Endothelial cell of umbilical vein (primary cell): ENCODE results near the gene CCIN. TPM values are rescaled to one million over a fixed set of nuclear protein-coding genes. Genes with fewer than 3 reads are reported as not detected.

Experiments used
- BruUV-seq: library from RNA; stranded (reverse); fragments of 400-500 nt; replicated peaks from 2 replicates; lab custom pipeline; 2021; lab: Mats Ljungman, UMichigan
- CTCF ChIA-PET: fragments of 300-600, 350-600 bp; sonication (Branson Sonifier 250); formaldehyde crosslinking; loops from one replicate; lab custom pipeline; 2021; ENCODE audit warnings: antibody characterized with exemption, inconsistent platforms; lab: Charles Lee
- POLR2A ChIA-PET: fragments of 300-600, 350-600 bp; sonication (Branson Sonifier 250); formaldehyde crosslinking; loops from one replicate; lab custom pipeline; 2021; ENCODE audit warnings: antibody characterized with exemption, inconsistent platforms; lab: Charles Lee
- DNase-seq: peaks from one replicate; pipeline ENCODE4 v3.0.0-alpha.2; 2011; ENCODE audit warnings: low read depth, low spot score
- FAIRE-seq: peaks from 2 replicates; lab custom pipeline; 2011; peaks lifted over from hg19 to GRCh38; lab: Jason Lieb, UNC
- H2AFZ ChIP-seq: 2 replicates; pipeline ENCODE4 v1.6.0; 2012; ENCODE audit warnings: low read depth, low read length, control low read depth, inconsistent platforms
- H3K27ac ChIP-seq: 2 replicates; pipeline ENCODE4 v1.5.1; 2011; ENCODE audit warnings: low read depth, mild to moderate bottlenecking, control low read depth, low read length, moderate library complexity; ENCODE audit not compliant: insufficient read depth
- H3K27me3 ChIP-seq, 2 experiments: 2 replicates each; pipeline versions ENCODE4 v1.6.0 to v1.6.1; 2011; ENCODE audit warnings: low read length in 2 of 2, mixed read lengths in 1 of 2; ENCODE audit not compliant: control insufficient read depth in 2 of 2, insufficient read depth in 2 of 2
- H3K36me3 ChIP-seq, 2 experiments: 2 replicates in 1 of 2; 3 replicates in 1 of 2; pipeline ENCODE4 v1.5.1; 2011; ENCODE audit warnings: low read length in 2 of 2, mild to moderate bottlenecking in 1 of 2, moderate library complexity in 1 of 2; ENCODE audit not compliant: control insufficient read depth in 2 of 2, insufficient read depth in 2 of 2; ENCODE audit errors: extremely low read depth in 1 of 2
- H3K4me1 ChIP-seq: 3 replicates; pipeline ENCODE4 v1.5.1; 2011; ENCODE audit warnings: mild to moderate bottlenecking, low read length; ENCODE audit not compliant: control insufficient read depth, insufficient read depth; ENCODE audit errors: extremely low read depth
- H3K4me2 ChIP-seq: 2 replicates; pipeline ENCODE4 v1.6.1; 2011; ENCODE audit warnings: low read length, control low read depth, mixed read lengths; ENCODE audit not compliant: insufficient read depth
- H3K4me3 ChIP-seq, 3 experiments: fragments of 200-600 bp in 1 of 3; sonication (generic), shearing (Covaris generic) in 1 of 3; replicated peaks in 1 of 3; 2 replicates each; pipeline ENCODE4 v1.5.1; 2011 to 2016; ENCODE audit warnings: control low read depth in 3 of 3, low read length in 3 of 3, mild to moderate bottlenecking in 2 of 3, inconsistent platforms in 1 of 3, low read depth in 1 of 3, moderate library complexity in 1 of 3; ENCODE audit not compliant: insufficient read depth in 1 of 3
- H3K79me2 ChIP-seq: 2 replicates; pipeline ENCODE4 v1.6.0; 2012; ENCODE audit warnings: low read length, inconsistent platforms; ENCODE audit not compliant: control insufficient read depth, insufficient read depth
- H3K9ac ChIP-seq: replicated peaks from 2 replicates; pipeline ENCODE3; 2011; ENCODE audit warnings: low read length, control low read depth; ENCODE audit not compliant: insufficient read depth; ENCODE audit errors: extremely low read depth
- H3K9me1 ChIP-seq: replicated peaks from 3 replicates; pipeline ENCODE4 v1.6.0; 2011; ENCODE audit warnings: mild to moderate bottlenecking, low read length; ENCODE audit not compliant: control insufficient read depth, insufficient read depth; ENCODE audit errors: extremely low read depth
- H3K9me3 ChIP-seq: replicated peaks from 2 replicates; pipeline ENCODE4 v1.5.1; 2012; ENCODE audit warnings: low read length, inconsistent platforms; ENCODE audit not compliant: control insufficient read depth, insufficient read depth
- H4K20me1 ChIP-seq: replicated peaks from 2 replicates; pipeline ENCODE3; 2011; ENCODE audit warnings: mild to moderate bottlenecking, low read length; ENCODE audit not compliant: control insufficient read depth, insufficient read depth; ENCODE audit errors: extremely low read depth
- CTCF ChIP-seq, 2 donors: IDR thresholded peaks; 1 replicate in 1 of 2; 2 replicates in 1 of 2; pipeline ENCODE4 v1.5.1; 2011; ENCODE audit warnings: low read length in 2 of 2, mild to moderate bottlenecking in 2 of 2, moderate library complexity in 2 of 2, control low read depth in 1 of 2, inconsistent platforms in 1 of 2, low read depth in 1 of 2; ENCODE audit not compliant: insufficient read depth in 1 of 2; ENCODE audit errors: extremely low read depth in 1 of 2
- EZH2 ChIP-seq: IDR thresholded peaks from 2 replicates; pipeline ENCODE4 v1.6.1; 2012; ENCODE audit warnings: borderline replicate concordance, low read depth, mild to moderate bottlenecking, moderate library complexity, low read length, inconsistent platforms; ENCODE audit not compliant: severe bottlenecking
- FOS ChIP-seq: IDR thresholded peaks from 2 replicates; pipeline ENCODE4 v1.6.1; 2011; ENCODE audit warnings: mild to moderate bottlenecking, low read length, moderate library complexity, borderline replicate concordance; ENCODE audit not compliant: insufficient read depth
- GATA2 ChIP-seq: IDR thresholded peaks from 2 replicates; pipeline ENCODE4 v1.7.0; 2011; ENCODE audit warnings: low read depth, mild to moderate bottlenecking, moderate library complexity, mixed read lengths, low read length; ENCODE audit not compliant: insufficient read length, insufficient read depth
- JUN ChIP-seq: IDR thresholded peaks from 2 replicates; pipeline ENCODE4 v1.6.1; 2011; ENCODE audit warnings: borderline replicate concordance, low read depth; ENCODE audit not compliant: insufficient read length, insufficient read depth
- MAX ChIP-seq: IDR thresholded peaks from 2 replicates; pipeline ENCODE4 v1.6.1; 2011; ENCODE audit not compliant: insufficient read depth, insufficient read length
- MYC ChIP-seq: IDR thresholded peaks from one replicate; pipeline ENCODE4 v1.6.1; 2011; ENCODE audit warnings: mild to moderate bottlenecking, low read depth, low read length
- POLR2A ChIP-seq: IDR thresholded peaks from 2 replicates; pipeline ENCODE4 v1.6.1; 2012; ENCODE audit warnings: low read depth, mild to moderate bottlenecking, control low read depth, low read length
- POLR2AphosphoS5 ChIP-seq: IDR thresholded peaks from 2 replicates; pipeline ENCODE4 v1.6.1; 2012; ENCODE audit warnings: low read depth, mild to moderate bottlenecking, control low read depth, low read length, moderate library complexity; ENCODE audit not compliant: insufficient read depth
- dilution Hi-C: fragments of 300-500 bp; cut with MboI; formaldehyde crosslinking; loops from one replicate; pipeline ENCODE4 v1.15.0; 2019; ENCODE audit warnings: low sequenced_read_pairs; ENCODE audit not compliant: extremely low pct_ligation_motif_present
- intact Hi-C: fragments of 100-400 bp; cut with micrococcal nuclease; formaldehyde crosslinking; loops from one replicate; pipeline ENCODE4 v1.10.0; 2022
- polyA plus RNA-seq, 4 experiments: library from polyadenylated mRNA; depleted of rRNA in 3 of 4; stranded (reverse) in 3 of 4; unstranded in 1 of 4; fragments of >200 nt; gene quantifications; 2 replicates each; pipeline versions ENCODE4 v1.2.1 to v1.2.3, GENCODE V29; 2011 to 2012; ENCODE audit warnings: missing spikeins in 1 of 4
- total RNA-seq: library from RNA; stranded (reverse); gene quantifications from 2 replicates; pipeline ENCODE4 v1.2.3, GENCODE V29; 2021

Gene CCIN
- total and polyA plus RNA-seq, 2 donors (not counting 3 experiments of a cell fraction or from before 2014, with no cell fraction given): 0.22 to 1.2 TPM

DNA sequence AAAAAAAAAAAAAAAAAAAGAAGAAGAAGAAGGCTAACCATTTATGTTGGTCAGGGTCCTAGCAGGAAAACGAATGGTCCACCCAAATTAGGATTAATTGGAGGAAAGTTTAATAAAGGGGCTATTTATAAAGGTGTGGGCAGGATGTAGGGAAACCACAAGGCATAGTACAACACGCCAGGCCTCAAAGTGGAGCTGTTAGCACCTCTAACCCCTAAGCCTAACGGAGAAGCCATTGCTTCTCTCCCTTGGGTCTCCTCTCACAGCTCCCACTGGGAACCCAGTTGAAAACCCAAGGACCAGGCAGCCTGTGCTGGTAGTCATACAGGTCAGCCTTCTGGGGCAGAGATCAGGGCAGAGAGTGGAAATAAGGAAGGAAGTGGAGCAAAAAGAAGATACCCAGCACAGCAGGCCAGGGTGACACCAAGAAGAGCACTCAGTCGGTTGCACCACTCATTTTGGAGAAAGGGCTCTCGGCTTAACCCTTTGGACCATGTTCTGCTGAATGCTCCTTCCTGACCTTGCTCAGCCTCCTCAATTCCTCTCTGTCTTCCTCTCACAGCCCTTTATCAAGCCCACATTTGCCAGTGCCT, 41.4 kb upstream of the CCIN start:
- no peak for DNase-seq
- no peak for FAIRE-seq
- Histone ChIP-seq H3K4me1 (no peaks in the 10 kb centered on the region), H3K9me1 (no peaks in the 10 kb centered on the region), H3K27me3 (no peaks in the 10 kb centered on the region), H3K4me3 (no peak overlapping the region), H3K9ac (no peak overlapping the region), H2AFZ (no peak overlapping the region), H4K20me1 (no peaks in the 10 kb centered on the region), H3K79me2 (no peaks in the 10 kb centered on the region), H3K27ac (no peak overlapping the region), H3K4me2 (no peak overlapping the region), H3K9me3 (no peaks in the 10 kb centered on the region), H3K36me3 (no peaks in the 10 kb centered on the region)
- no TSS peak for BruUV-seq
- ChIA-PET CTCF (no interaction called here), POLR2A (no interaction called here)
- intact Hi-C loops: no loop called here
- dilution Hi-C loops: no loop called here
- TF ChIP-seq POLR2A (no peak), POLR2AphosphoS5 (no peak), GATA2 (no peak), FOS (no peak), MYC (no peak), JUN (no peak), MAX (no peak), CTCF (IDR thresholded peaks at IDR 0.05; ENCODE audit: extremely low read depth in 1 of 2, insufficient read depth in 1 of 2, low read depth in 1 of 2, low read length in 2 of 2) (no peak), EZH2 (no peak)
